Neural cell (in vitro differentiated cells): ENCODE results near the gene TLR2.

Experiments used
- MXI1 ChIP-seq: fragments of 450-650 bp; conservative IDR thresholded peaks from 2 replicates; pipeline ENCODE4 v1.6.1; 2014; ENCODE audit warnings: antibody characterized with exemption, mild to moderate bottlenecking; ENCODE audit not compliant: poor library complexity, severe bottlenecking
- TF ChIP-seq, protein P1 (sequence below): fragments of 450-650 bp; IDR thresholded peaks from 2 replicates; pipeline ENCODE4 v1.5.1; 2014; ENCODE audit warnings: antibody characterized with exemption, mild to moderate bottlenecking, moderate library complexity; ENCODE audit not compliant: poor library complexity, severe bottlenecking
- TF ChIP-seq, protein P2 (sequence below): IDR thresholded peaks from 2 replicates; pipeline ENCODE4 v1.6.1; 2012; ENCODE audit warnings: borderline replicate concordance

DNA sequence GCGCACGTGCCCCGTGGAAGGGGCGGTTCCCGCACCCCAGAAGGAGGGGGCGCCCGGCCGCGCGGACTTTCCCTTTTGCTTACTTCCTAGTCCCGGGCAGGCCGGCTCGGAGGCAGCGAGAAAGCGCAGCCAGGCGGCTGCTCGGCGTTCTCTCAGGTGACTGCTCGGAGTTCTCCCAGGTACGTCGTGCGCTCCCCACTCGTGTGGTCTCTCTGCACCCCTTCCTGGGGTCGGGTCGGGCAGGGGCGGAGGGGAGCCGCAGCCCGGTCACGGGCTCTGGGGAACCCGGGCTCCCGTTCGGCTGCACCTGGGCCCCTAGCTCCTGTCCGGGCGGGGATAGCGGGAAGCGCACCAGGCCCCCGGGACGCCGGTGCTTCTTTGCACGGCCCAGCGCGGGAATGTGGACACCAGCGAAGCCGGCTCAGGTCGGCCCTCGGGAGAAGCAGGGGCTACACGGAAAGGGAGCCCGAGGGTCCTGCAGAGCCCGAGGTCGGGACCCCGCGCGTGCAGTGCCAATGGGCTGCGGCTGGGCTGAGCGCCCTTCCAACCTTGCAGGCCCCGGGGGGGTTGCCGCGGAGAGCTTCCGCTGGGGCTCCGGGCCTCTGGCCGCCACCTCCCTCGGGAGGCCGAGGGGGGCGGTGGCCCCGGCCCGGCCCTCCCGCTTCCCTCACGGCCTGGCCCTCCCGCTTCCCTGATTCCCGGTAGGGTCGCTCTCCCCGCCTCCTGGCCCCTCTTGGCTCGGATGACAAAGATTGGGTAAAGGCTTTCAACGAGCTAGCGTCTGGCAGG, at the start of gene TLR2:
- TF ChIP-seq, protein P1, sequence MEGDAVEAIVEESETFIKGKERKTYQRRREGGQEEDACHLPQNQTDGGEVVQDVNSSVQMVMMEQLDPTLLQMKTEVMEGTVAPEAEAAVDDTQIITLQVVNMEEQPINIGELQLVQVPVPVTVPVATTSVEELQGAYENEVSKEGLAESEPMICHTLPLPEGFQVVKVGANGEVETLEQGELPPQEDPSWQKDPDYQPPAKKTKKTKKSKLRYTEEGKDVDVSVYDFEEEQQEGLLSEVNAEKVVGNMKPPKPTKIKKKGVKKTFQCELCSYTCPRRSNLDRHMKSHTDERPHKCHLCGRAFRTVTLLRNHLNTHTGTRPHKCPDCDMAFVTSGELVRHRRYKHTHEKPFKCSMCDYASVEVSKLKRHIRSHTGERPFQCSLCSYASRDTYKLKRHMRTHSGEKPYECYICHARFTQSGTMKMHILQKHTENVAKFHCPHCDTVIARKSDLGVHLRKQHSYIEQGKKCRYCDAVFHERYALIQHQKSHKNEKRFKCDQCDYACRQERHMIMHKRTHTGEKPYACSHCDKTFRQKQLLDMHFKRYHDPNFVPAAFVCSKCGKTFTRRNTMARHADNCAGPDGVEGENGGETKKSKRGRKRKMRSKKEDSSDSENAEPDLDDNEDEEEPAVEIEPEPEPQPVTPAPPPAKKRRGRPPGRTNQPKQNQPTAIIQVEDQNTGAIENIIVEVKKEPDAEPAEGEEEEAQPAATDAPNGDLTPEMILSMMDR: peak; percentile 10
- TF ChIP-seq MXI1: no peak
- TF ChIP-seq, protein P2, sequence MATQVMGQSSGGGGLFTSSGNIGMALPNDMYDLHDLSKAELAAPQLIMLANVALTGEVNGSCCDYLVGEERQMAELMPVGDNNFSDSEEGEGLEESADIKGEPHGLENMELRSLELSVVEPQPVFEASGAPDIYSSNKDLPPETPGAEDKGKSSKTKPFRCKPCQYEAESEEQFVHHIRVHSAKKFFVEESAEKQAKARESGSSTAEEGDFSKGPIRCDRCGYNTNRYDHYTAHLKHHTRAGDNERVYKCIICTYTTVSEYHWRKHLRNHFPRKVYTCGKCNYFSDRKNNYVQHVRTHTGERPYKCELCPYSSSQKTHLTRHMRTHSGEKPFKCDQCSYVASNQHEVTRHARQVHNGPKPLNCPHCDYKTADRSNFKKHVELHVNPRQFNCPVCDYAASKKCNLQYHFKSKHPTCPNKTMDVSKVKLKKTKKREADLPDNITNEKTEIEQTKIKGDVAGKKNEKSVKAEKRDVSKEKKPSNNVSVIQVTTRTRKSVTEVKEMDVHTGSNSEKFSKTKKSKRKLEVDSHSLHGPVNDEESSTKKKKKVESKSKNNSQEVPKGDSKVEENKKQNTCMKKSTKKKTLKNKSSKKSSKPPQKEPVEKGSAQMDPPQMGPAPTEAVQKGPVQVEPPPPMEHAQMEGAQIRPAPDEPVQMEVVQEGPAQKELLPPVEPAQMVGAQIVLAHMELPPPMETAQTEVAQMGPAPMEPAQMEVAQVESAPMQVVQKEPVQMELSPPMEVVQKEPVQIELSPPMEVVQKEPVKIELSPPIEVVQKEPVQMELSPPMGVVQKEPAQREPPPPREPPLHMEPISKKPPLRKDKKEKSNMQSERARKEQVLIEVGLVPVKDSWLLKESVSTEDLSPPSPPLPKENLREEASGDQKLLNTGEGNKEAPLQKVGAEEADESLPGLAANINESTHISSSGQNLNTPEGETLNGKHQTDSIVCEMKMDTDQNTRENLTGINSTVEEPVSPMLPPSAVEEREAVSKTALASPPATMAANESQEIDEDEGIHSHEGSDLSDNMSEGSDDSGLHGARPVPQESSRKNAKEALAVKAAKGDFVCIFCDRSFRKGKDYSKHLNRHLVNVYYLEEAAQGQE: no peak
